Skeletal muscle tissue (tissue), 5 donors: Measurements from ENCODE around the gene MVB12B. TPM values are rescaled to one million over a fixed set of nuclear protein-coding genes. Genes with fewer than 3 reads are reported as not detected.
A peak's percentile ranks its signal among the peaks of the same experiment; 100 is the strongest.
"Not testable (repeated sequence)": the region's sequence is repeated elsewhere in the genome, so short reads cannot be mapped to it uniquely, and the experiment has no call there.

ENCODE experiments used
- H3K27ac ChIP-seq: one replicate; pipeline ENCODE4 v1.7.0; 2013; ENCODE audit warnings: mild to moderate bottlenecking, low read depth, low read length, inconsistent platforms
- H3K27me3 ChIP-seq, 3 donors: one replicate each; pipeline ENCODE4 v1.7.0; 2013; ENCODE audit warnings: low read length in 3 of 3; ENCODE audit not compliant: control insufficient read depth in 3 of 3, insufficient read depth in 3 of 3
- H3K36me3 ChIP-seq, 3 donors: one replicate each; pipeline ENCODE4 v1.7.0; 2013; ENCODE audit warnings: low read length in 3 of 3; ENCODE audit not compliant: control insufficient read depth in 3 of 3, insufficient read depth in 3 of 3
- H3K4me1 ChIP-seq, 3 donors: one replicate each; pipeline ENCODE4 v1.7.0; 2013; ENCODE audit warnings: low read length in 3 of 3, mild to moderate bottlenecking in 3 of 3; ENCODE audit not compliant: control insufficient read depth in 3 of 3, insufficient read depth in 3 of 3
- H3K4me3 ChIP-seq, 3 donors: one replicate each; pipeline ENCODE4 v1.7.0; 2013; ENCODE audit warnings: low read length in 3 of 3
- H3K9ac ChIP-seq, 3 donors: one replicate each; pipeline ENCODE4 v1.7.0; 2013; ENCODE audit warnings: low read length in 3 of 3, mild to moderate bottlenecking in 3 of 3, moderate library complexity in 2 of 3, low read depth in 1 of 3
- H3K9me3 ChIP-seq, 3 donors: one replicate each; pipeline ENCODE4 v1.7.0; 2013; ENCODE audit warnings: low read length in 3 of 3; ENCODE audit not compliant: control insufficient read depth in 3 of 3
- small RNA-seq: library from RNA; depleted of rRNA; stranded (forward); fragments of <200 nt; gene quantifications from one replicate; pipeline ENCODE3, GENCODE V24; 2014
- total RNA-seq: library from RNA; depleted of rRNA; stranded (reverse); fragments of >200 nt; gene quantifications from one replicate; pipeline ENCODE4 v1.2.3, GENCODE V29; 2014
- donor health status: Osteomylitis.

Gene MVB12B
- total RNA-seq, 1 donor from 2014 or later: 13.0 TPM

DNA sequence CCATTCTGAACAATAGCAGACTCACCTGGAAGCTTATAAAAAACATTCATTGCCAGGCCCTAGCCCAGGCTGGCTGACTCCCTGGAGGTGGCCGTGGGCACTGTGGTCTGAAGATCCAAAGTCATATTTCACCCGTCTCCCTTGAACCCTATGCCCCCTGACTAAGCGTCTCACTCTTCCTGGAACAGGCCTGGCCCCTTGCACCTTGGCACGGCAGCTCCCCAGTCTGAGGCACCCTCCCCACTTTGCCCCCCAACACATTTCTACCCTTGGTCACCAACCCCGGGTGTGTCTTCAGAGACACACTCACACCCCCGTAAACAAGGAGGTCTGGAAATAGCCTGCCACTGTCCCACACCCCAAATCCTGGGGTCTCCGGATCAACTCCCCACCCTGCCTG is 218.5 kb downstream of the MVB12B start:
- Histone ChIP-seq H3K36me3 (no peaks in the 10 kb centered on the region), H3K9me3 (no peaks in the 10 kb centered on the region), H3K27ac (no peak overlapping the region), H3K4me1 (no peaks in the 10 kb centered on the region), H3K4me3 (no peak overlapping the region), H3K27me3 (peaks cover 3 to 5% (median 5%) of the 10 kb centered on the region in 3 donors), H3K9ac (no peak overlapping the region)

DNA sequence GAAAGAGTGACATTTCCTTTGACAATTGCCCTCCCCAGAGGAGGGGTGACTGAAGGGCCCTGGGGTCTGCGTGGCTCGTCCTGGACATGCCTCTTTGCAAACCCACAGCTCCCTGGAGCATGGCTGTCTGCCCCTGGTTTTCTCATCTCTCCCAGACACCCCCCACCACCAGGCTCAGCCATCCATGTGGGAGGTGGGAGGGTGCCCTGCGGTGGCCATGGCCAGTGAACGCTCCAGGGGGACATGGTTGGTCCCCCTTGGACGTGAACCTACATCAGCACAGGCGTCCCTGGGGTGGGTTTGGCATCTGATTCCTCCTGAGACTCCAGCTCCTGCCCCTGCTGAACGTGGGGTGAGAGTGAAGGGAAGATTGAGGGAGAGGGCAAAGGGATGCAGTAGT is 219.4 kb downstream of the MVB12B start:
- Histone ChIP-seq H3K4me3 (no peak overlapping the region), H3K9ac (no peak overlapping the region), H3K4me1 (no peaks in the 10 kb centered on the region), H3K27me3 (peaks cover 3 to 5% (median 5%) of the 10 kb centered on the region in 3 donors), H3K36me3 (no peaks in the 10 kb centered on the region), H3K27ac (no peak overlapping the region), H3K9me3 (no peaks in the 10 kb centered on the region)

DNA sequence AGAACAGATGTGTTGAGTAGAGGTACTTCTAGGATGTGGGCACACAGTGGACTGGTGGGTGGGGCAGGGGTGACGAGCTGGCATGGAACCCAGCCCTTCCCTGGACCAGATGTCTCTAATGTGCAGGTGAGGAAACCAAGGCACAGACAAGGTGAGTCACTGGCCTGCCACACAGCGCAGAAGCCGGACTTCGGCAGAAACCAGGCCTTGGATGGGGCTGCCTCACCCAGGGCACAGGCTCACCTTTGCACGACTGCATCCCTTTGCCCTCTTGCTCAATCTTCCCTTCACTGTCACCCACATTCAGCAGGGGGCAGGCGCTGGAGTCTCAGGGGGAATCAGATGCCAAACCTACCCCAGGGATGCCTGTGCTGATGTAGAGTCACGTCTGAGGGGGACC is 221.7 kb downstream of the MVB12B start:
- no peak overlapping the region for H3K4me3 ChIP-seq
- no peak overlapping the region for H3K9ac ChIP-seq
- no peak overlapping the region for H3K27ac ChIP-seq
- H3K36me3 ChIP-seq: no peaks in the 10 kb centered on the region
- no peaks in the 10 kb centered on the region for H3K4me1 ChIP-seq
- H3K27me3 ChIP-seq: peaks cover 3 to 5% (median 5%) of the 10 kb centered on the region in 3 donors
- H3K9me3 ChIP-seq: no peaks in the 10 kb centered on the region

DNA sequence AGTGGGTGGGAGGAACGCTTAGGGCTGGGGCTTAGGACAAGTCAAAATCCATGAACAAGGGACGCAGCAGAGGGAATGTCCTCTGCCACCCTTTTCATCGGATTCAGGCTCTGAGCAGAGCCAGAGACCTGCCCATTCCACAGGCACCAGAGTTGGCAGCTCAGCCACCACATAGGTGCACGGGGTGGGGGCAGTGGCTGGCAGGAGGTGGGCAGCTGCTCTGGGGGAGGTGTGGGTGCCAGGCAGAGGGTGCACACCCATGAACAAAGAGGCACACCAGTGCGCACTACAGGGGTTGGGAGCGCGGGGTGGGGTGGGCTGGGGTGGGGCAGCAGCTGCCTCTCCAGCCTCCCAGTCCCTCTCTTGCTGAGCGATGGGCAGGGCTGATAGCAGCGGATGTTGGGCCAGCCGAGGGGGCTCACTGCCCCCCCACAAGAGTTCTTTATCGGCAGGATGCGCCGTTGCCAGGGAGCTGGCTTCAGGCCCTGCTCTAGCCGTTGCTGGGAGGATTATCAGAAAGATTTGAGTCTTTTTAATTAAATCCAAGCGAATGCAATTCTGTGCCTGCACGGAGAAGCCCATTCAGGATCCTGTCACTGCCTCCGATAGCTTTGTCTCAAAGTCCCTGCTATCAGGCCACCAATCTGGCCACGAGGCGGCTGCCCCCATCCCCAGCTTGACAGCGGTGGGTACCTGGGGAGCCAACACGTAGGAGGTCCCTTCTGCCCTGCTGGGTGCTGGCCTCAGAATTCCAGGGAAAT is 222.8 kb downstream of the MVB12B start:
- Histone ChIP-seq H3K9me3 (no peaks in the 10 kb centered on the region), H3K27ac (no peak overlapping the region), H3K4me1 (no peaks in the 10 kb centered on the region), H3K9ac (no peak overlapping the region), H3K27me3 (peaks cover 3 to 5% (median 5%) of the 10 kb centered on the region in 3 donors), H3K36me3 (no peaks in the 10 kb centered on the region), H3K4me3 (no peak overlapping the region)

DNA sequence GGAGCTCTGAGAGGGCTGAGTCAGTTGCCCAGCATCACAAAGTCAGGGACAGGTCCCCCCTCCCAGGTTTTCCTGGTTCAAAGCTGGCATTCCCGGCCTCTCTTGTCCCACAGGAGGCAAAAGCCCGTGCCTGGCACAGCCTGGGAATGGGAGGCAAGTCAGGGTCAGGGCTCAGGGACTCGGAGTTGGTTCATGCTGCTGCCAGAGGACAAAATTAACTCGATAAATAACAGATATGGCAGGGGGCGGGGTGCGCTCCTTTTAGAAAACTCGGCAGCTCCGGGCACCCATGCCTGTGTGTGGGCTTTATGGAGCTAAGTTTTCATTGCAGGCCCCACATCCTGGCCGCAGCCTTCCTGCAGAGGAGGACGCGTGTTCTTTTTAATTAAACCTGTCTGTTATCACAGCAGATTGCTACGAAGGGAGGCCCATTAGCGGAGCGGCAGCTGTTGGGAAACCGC is 224.3 kb downstream of the MVB12B start:
- Histone ChIP-seq H3K27me3 (peaks cover 3 to 5% (median 5%) of the 10 kb centered on the region in 3 donors), H3K4me1 (no peaks in the 10 kb centered on the region), H3K4me3 (no peak overlapping the region), H3K36me3 (no peaks in the 10 kb centered on the region), H3K27ac (no peak overlapping the region), H3K9ac (no peak overlapping the region), H3K9me3 (peaks cover 0 to 3% (median 0%) of the 10 kb centered on the region in 3 donors)

DNA sequence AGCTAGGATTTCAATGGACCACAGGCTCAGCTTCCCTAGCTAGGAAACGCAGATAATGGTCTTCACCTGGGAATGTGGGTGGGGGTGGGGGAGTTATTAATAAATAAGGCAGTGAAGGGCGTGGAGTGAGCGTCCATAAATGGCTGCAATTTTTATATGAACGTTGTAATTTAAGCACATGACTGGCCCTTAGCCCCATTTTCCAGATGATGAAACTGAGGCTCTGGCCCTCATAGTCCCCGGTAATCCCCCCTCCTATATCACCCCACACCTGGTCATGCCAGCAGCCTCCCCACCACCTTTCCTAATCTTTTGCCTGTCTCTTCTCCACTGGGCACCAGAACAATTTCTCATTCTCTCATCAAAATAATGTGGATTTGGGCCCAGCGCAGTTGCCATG is 225.2 kb downstream of the MVB12B start:
- Histone ChIP-seq H3K36me3 (no peaks in the 10 kb centered on the region), H3K9me3 (peaks cover 0 to 3% (median 0%) of the 10 kb centered on the region in 3 donors), H3K4me1 (no peaks in the 10 kb centered on the region), H3K27me3 (peaks cover 3 to 8% (median 5%) of the 10 kb centered on the region in 3 donors), H3K9ac (no peak overlapping the region), H3K4me3 (no peak overlapping the region), H3K27ac (no peak overlapping the region)

DNA sequence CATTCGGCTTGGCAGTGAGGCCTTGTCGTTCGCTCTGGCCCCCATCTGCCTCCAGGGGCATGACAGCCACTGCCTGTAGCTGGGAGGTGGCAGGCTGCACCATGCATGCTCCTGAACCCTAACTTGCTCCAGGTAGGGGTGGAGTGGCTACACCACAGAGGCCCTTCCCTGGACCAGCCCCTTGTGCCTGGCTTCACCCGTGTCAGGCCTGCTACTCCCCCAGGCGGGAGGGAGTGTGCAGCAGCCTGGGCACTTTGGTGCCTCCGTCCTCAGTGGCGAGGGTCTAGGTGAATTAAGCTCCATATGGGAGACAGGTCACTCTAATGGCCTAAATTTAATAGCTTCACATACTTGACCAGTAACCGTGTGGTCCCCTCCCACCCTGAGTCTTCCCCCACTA is 227.7 kb downstream of the MVB12B start:
- no peaks in the 10 kb centered on the region for H3K4me1 ChIP-seq
- no peak overlapping the region for H3K4me3 ChIP-seq
- H3K36me3 ChIP-seq: no peaks in the 10 kb centered on the region
- peaks cover 0 to 8% (median 0%) of the 10 kb centered on the region in 3 donors for H3K27me3 ChIP-seq
- peaks cover 0 to 3% (median 0%) of the 10 kb centered on the region in 3 donors for H3K9me3 ChIP-seq
- no peak overlapping the region for H3K9ac ChIP-seq
- no peak overlapping the region for H3K27ac ChIP-seq

DNA sequence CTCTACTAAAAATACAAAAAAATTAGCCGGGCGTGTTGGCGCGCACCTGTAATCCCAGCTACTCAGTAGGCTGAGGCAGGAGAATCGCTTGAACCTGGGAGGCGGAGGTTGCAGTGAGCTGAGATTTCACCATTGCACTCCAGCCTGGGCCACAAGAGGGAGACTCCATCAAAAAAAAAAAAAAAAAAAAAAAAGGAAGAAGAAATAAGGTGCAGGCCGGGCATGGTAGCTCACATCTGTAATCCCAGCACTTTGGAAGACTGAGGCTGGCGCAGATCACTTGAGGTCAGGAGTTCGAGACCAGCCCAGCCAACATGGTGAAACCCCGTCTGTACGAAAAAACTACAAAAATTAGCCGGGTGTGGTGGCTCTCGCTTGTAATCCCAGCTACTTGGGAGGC is 228.8 kb downstream of the MVB12B start:
- H3K27me3 ChIP-seq, H3K4me3 ChIP-seq, H3K9me3 ChIP-seq, H3K9ac ChIP-seq, H3K36me3 ChIP-seq, H3K4me1 ChIP-seq, H3K27ac ChIP-seq: not testable (repeated sequence)

Small RNA genes within 50 kb of the gene (small RNA-seq; reads per million reads assigned to genes)
- gene RF00108: 0.74 reads per million, percentile 72 among the genes with 10 or more reads in this experiment
